Cardiac septum (tissue), 1 donor: ENCODE results near the gene TMED8. TPM values are rescaled to one million over a fixed set of nuclear protein-coding genes. Genes with fewer than 3 reads are reported as not detected.

Source experiments
- DNase-seq: peaks from one replicate; pipeline ENCODE4 v3.0.0-alpha.2; 2020; ENCODE audit warnings: low spot score
- intact Hi-C: fragments of 100-400 bp; cut with DNase I; formaldehyde crosslinking; loops from one replicate; pipeline ENCODE4 v1.14.0; 2022
- total RNA-seq: library from RNA; stranded (reverse); fragmentation: NEBNext Ultra II Directional; extraction: Animal tissue kit (Norgen Biotek cat#: 25700); gene quantifications from one replicate; pipeline ENCODE4 v1.2.1, GENCODE V29; 2021
- donor health status: DM: no; HTN: no; CAD: no.

The TMED8 gene
- total RNA-seq, 1 donor from 2014 or later, result 5.6 TPM

- intact Hi-C loops, result loop anchor here (10.0 kb wide), 1 partner anchor 238 kb away; no protein-coding TSS in a partner anchor
- no peak for DNase-seq
These were observed 69.9 kb downstream of the TMED8 start for GRCh38 chr14:77306851-77307496.

- intact Hi-C loops, result loop anchor here (10.0 kb wide), 1 partner anchor 238 kb away; no protein-coding TSS in a partner anchor
These were observed 70.5 kb downstream of the TMED8 start for GRCh38 chr14:77306416-77306815.

DNA sequence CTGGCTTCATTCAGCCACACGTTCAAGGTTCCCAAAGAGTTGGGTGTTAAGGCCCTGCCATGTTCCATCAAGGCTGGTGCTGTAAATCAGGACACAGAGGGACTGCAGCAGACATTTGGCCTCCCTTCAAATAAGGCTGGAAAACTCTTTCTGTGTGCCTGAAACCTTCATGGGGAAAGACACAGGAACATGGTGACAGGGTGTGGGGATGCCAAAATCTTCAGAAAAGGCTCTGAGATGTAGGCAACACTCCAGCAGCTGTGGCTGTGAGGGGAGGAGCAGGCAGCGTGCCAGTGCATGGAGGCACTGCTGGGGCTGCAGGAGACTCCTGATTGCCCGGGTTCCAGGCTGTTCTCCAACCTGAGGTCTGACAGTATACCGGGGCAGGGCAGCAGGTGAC lies 71.2 kb downstream of the TMED8 start:
- intact Hi-C loops, result loop anchor here (10.0 kb wide), 1 partner anchor 239 kb away; no protein-coding TSS in a partner anchor
- no peak for DNase-seq

More at GRCh38 chr14:77306416-77306815, 70.5 kb downstream of the TMED8 start:
- DNase-seq, result no peak

- intact Hi-C loops, result loop anchor here (10.0 kb wide), 1 partner anchor 241 kb away; no protein-coding TSS in a partner anchor
- DNase-seq, result no peak
These were observed 73.3 kb downstream of the TMED8 start for GRCh38 chr14:77303417-77304156.

DNA sequence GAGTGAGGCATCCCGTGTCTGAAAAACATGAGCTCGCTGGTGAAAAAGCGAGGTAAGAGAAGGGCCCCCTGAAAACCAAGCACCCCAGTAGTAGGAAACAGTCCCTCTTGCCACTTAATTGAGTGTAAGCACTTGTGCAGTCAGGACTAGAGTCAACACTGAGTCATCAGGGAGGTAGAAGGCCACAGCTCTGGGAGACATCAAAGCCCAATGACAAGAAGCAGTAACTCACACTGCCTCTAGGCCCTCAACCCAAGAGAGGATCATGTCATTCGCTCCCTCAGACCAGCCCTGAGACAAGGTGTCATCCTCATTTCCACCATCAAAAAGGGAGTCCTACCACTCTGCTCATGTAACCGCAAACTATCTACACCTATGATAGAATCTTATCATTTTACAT lies 74.0 kb downstream of the TMED8 start:
- intact Hi-C loops, result loop anchor here (10.0 kb wide), 1 partner anchor 242 kb away; no protein-coding TSS in a partner anchor
- DNase-seq, result no peak

GRCh38 chr14:77301103-77301502 lies 75.8 kb downstream of the TMED8 start:
- intact Hi-C loops, result loop anchor here (10.0 kb wide), 1 partner anchor 244 kb away; no protein-coding TSS in a partner anchor
- DNase-seq, result no peak

DNA sequence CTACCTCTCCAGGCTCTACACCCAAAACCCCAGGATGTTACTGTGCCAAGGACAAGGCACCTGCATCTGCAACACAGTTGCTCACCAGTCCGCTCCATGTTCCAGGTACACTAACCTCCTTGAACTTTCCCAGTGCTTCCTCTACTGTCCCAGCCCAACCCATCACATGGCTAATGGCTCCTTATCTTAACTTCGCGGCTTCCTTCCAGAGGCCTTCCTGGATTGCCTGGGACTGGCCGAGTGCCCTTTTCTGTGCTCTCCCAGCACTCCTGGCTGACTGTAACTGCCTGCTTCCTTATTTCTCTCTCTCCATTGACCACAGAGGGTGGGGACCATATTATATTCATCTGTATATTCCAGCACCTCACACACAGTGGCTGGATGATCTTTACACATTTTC lies 77.1 kb downstream of the TMED8 start:
- no peak for DNase-seq
- intact Hi-C loops, result loop anchor here (10.0 kb wide), 1 partner anchor 245 kb away; no protein-coding TSS in a partner anchor

GRCh38 chr14:77296906-77297305 lies 80.0 kb downstream of the TMED8 start:
- intact Hi-C loops, result no loop called here
- no peak for DNase-seq

DNA sequence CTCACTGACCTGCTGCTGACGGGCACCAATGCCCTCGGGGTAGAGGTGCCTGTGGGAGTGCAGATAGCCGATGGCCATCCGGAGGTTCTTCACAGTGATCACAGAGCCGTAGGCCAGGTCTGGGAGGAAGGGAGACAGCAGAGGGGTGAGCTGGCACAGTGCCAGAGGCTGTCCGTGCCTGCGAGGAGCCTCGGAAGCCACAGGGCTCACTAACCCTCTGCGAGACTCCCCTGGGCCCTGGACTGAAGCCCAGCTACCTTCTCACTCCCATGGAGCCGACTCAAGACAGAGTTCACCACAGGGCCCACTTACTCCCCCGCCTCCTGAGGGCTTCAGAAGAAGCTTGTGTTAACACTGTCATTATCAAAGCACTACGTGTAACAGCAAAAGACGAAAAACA lies 80.7 kb downstream of the TMED8 start:
- intact Hi-C loops, result no loop called here
- DNase-seq, result no peak

GRCh38 chr14:77290705-77291104 lies 86.2 kb downstream of the TMED8 start:
- DNase-seq, result no peak
- intact Hi-C loops, result no loop called here

DNA sequence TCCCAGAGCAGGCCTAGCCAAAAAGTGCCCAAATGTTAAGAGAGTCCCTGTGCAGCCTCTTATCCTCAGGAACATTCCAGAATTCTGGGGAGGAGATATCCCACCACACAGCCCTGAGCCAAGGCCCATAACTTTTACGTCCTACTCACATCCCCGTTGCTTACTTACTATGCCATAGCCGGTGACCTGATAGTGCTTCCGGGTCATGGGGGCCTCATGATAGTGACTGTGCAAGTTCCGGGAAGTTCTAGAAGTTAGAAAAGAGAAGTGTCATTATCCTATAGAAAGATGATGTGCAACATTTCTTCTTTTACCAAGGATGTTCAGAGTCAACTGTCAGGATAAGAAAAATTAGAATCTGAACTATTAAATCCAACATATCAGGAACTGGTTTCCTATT lies 90.3 kb downstream of the TMED8 start:
- DNase-seq, result no peak
- intact Hi-C loops, result no loop called here

Other genes with a start within 250 kb of the TMED8 start
- not detected for gene ZDHHC22, start 235.3 kb downstream of the TMED8 start, total RNA-seq
- gene TMEM63C, start 195.3 kb downstream of the TMED8 start, total RNA-seq, result 0.46 TPM
- not detected for gene NGB, start 105.9 kb downstream of the TMED8 start, total RNA-seq
- 19.9 TPM for gene POMT2, start 56.2 kb downstream of the TMED8 start, total RNA-seq
- gene GSTZ1, start 56.1 kb downstream of the TMED8 start, total RNA-seq, result 10.9 TPM
- 0.11 TPM for gene SAMD15, start 285 bp upstream of the TMED8 start, total RNA-seq
- not detected for gene NOXRED1, start 46.4 kb upstream of the TMED8 start, total RNA-seq
- 12.5 TPM for gene VIPAS39, start 80.5 kb upstream of the TMED8 start, total RNA-seq
- 138 TPM for gene AHSA1, start 81.0 kb upstream of the TMED8 start, total RNA-seq
- gene ISM2, start 121.7 kb upstream of the TMED8 start, total RNA-seq, result not detected
- 13.5 TPM for gene SPTLC2, start 239.5 kb upstream of the TMED8 start, total RNA-seq